T-helper 22 cell (primary cell): ENCODE data around the gene FTO.
"Not testable (repeated sequence)": the region's sequence is repeated elsewhere in the genome, so short reads cannot be mapped to it uniquely, and the experiment has no call there.

Experiments
- DNase-seq: peaks from one replicate; pipeline ENCODE4 v3.0.0-alpha.2; 2020; ENCODE audit warnings: low read depth

Gene FTO

DNA sequence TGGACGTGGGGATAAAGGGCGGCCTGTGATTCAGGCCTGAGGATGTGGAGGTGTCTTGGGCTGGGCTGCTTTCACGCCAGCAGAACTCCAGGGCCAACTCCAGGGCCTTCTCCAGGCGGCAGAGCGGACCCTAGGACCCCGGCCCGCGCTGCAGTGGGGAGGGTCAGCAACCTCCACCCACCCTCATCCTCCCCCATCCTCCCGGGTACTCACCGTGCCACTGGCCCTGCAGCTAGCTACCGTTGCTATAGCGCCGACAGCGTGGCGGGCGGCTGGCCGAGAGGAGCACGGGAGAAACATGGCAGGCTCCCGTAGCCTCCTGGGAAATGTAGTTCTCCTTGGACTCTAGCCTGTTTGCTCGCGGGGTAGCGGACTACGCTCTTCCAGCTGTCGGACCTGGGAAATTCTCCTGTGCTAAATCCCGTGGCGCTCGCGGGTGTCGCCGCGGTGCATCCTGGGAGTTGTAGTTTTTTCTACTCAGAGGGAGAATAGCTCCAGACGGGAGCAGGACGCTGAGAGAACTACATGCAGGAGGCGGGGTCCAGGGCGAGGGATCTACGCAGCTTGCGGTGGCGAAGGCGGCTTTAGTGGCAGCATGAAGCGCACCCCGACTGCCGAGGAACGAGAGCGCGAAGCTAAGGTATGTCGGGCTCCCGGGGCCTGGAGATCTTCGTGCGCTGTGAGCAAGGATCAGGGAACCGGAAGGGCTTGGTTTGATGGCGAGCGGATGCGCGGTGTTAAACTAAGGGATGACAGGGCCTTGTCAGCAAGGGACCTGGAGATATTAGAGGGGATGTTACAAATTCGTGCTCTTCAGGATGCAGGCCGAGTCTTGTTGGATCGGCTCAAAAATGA, at the start of gene FTO, which contains the start of gene RPGRIP1L:
Gene FTO, plus strand, starts transcription at position 567 of the 855 bp plus-strand sequence.
Gene RPGRIP1L, minus strand, starts transcription at position 270 of the 855 bp plus-strand sequence. CDS start 3,136 bp downstream, outside the sequence.
- peak; percentile 95 for DNase-seq

DNA sequence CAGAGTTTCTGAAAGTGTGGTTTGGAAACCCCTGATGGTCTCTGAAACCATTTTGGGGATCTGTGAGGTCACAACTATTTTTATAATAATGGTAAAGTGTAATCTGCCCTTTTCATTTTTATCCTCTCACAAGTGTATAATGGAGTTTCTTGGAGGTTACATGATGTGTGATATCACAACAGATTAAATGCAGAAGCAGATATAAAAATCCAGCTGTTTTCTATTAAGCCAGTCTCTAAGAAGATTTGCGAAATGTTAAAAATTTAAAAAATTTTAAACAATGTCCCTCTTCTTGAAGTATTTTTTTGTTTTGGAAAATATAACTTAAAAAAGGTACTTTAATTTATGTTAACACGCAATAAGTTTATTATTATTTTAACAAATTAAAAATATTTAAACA, 49.0 kb upstream of the FTO start:
- DNase-seq = no peak

DNA sequence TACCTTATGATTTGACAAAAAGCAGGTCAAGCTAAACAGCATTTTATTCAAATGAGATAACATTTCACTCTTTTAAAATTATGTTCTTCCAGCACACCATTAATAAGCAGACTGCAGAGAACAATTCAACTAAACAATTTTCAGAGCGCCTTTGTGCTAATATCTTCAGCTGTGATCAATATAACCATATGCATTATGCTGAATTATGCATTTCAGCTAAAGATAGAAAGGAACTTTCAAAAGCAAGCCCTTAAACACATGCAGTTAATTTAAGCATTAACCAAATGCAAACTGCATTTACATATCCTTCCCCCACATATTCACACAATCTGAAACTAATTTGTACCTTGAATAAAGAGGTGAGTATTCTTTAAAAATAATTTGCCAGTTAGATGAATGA, 41.9 kb upstream of the FTO start:
- no peak for DNase-seq

DNA sequence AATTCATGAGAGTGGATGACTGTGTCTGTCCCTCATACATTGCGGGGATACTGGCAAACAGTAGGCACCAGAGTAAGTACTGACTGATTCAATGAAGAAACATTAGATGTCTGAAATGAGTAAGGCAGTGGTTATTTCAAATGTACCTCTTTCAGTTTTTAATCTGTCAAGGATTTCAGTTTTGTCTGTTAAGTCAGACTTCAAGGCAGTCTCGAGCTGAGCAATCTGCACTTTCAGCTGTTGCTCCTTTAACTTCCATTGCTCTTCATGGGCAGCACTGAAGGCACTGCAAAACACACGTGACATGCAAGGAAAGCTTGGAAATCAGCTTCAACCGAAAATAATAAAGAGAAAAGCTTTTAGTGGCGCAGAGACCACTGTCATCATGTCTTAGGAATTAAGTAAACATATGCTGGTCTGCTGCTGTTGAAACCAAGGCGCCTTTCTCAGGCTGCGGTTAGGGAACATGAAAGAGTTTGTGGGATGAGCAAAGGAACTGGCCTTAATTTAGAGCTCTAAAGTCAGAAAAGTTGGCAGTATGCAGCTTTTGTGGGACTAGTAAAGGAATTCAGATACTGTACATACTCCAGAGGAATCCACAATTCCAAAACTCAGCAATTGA, 39.1 kb upstream of the FTO start:
- no peak for DNase-seq

DNA sequence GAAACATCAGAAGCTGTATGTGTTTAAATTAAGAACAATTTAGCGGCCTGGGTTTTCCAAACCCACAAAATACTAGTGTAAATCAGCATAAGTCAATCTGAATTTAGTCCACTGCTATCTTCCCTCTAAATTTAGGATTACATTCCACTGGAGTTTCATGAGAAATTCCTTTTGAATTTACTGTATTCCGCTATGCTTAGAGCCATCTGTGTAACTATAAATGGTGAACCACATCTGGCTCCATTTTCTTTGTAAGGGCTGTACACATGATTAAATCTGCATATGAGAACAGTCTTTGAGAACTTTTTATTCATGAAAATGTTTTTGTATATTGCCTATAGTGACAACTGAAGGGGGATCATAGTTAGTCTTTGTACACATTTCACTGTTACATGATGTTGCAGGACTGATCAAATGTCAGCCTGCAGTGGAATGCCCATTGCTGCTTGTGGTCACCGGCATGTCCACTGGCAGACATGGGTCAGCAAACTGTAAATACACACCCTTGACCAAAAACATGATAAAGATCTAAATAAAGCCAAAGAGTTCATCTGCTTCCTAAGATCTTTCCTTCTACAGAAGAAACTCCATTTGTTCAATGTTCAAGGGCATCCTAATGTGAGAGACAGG, 37.1 kb upstream of the FTO start:
- DNase-seq = no peak

DNA sequence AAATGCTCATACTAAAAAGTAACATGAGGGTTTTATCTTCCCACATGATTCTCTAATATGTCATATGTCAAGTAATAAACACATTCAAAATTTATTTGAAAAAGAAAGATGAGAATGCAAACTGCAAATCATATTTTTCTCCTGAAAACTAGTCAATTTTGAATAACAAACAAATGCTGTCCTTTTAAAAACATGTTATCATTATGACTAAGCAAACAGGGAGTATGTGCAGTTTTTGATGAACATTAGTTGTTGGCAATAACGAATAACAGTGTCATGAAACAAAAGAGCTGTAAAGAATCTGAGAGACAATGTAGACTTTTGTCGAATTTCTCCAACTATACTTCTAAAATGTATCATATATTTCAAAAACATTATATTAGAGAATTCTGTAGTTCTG, 35.1 kb upstream of the FTO start:
- no peak for DNase-seq

DNA sequence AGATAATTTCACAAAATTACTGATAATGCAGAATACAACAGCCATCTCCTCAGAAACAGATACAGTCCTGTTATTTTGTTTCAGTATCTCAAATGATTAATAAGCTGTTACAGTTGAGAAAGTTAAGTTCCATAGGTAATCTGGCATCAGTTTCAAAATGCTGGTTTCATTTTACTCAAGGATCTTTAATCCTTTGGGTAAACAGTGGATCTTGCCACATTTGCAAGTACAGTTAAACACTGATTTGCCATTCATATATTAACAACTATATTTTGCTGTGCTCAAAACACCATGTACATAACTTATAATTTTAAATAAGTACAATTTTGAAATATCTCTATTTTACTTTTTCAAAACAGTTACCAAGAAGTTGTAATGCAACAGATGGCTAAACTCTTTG, 31.5 kb upstream of the FTO start:
- DNase-seq = no peak

DNA sequence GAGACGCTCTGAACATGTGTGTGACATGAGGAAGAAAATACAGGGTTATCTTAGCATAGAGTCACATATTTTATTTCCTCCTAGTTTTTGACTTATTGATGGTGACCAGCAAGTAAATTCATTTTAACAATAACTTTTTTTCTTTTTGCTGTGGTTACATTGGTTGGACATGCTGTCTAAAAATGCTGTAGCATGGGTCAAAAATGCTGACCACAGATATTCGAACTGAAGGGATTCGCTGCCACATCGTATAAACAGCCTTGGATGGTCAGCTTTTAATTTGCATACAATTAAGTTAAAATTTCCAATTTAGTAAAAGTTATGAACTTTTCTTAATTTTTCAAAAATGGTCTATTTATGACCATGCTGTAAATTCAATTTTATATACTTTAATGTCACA, 30.8 kb upstream of the FTO start:
- no peak for DNase-seq

DNA sequence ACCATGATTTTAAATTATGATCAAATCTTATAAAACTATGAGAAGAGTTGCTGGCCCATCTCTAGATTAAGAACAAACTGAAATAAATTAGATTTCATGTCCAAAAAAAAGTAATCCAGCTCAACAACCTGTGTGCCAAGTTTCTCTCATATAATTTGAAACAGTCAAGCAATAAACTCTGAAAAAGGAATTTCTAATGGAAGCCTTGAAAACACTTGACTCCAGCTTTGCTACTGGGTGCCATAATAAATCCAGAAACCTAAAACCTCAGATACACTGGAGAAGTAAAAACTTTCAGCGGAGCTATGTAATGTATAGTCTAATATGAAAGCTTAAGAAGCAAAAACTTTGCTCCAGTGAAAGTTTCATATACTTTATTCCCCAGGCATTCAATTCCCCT, 25.8 kb upstream of the FTO start:
- no peak for DNase-seq

DNA sequence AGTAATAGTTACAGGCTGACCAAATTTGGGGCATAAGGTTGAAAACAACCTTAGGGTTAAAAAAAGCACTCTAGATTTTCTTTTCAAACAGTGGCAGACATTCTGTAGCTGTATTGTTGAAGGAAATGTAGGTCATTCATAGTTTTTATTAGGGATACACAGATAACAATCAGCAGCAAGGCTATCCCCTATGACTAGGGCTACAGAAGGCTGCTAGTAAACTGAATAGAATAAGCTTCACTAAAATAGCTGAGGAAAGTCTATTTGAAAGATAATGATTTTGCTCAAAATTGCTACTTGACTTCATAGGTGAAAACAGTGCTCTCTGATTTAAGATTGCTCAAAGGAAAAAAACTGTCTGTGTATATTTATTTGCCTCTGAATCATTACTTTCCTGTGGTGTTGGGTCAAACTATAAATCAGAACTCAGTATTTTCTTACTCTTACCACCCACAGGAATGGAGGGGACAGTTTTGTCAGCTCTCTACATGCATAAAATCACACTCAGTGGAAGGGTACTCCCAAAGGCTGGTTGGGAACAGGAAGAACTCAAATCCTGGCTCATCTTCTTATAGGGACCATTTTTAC, 25.1 kb upstream of the FTO start:
- no peak for DNase-seq

DNA sequence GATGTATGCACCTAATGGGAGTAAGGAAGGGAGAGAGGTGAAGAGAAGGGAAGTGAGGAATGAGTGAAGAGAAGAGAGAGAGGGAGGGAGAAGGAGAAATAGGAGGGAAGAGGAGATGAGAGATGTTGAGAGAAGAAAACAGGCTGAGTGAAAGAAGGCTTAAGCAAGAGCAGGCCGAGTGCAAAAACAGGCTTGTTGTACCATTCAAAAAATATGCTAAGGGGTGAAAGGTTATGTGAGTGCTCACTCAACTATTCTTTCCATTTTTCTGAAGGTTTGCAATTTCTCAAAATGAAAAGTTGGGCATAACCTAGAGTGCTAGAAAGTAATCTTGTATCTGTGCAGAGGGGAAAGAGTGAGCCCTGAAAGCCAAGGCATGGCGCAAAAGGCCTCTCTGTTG, 23.2 kb upstream of the FTO start:
- no peak for DNase-seq

DNA sequence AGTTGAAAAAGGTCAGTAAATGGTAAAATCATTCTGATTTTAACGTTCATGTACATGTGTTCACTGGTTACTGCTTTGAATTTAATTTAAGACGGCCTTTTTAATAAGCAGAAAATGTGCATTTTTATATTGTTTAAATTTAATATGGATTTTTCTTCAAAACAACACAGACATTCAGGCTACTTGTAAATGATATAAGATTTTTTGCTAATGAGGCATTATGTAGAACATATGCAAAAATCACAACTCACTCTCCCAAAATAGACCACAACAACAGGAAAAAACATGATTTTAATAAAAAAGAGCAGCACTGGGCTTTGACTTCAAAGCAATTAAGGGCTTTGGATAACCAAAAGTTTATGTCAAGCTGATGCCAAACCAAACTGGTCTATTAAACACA, 22.6 kb upstream of the FTO start:
- no peak for DNase-seq

DNA sequence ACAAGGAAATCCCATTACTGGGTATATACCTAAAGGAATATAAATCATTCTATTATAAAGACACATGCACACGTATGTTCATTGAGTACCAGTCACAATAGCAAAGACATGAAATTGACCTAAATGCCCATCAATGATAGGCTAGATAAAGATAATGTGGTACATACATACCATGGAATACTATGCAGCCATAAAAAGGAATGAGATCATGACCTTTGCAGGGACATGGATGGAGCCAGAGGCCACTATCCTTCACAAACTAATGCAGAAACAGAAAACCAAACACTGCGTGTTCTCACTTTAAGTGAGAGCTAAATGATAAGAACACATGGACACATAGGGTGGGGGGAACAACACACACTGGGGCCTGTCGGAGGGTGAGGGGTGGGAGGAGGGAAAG, 18.6 kb upstream of the FTO start:
- DNase-seq = not testable (repeated sequence)

DNA sequence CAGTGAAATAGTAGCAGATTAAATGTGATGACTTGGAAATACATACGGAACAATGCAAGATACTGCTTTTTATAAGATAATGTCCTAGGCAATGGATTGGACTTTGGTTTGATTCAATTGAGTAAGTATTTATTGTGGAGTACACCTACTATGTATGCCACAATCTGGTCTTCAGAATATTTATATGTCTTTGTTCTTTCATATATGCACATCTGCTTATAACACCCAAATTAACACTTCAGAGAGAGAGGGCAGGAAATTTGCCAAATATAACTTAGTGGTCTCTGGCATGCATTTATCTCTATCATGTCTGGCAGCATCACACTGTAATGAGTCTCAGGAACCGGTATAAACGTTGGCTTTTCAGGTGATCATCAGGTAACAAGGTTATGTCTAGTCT, 17.2 kb upstream of the FTO start:
- DNase-seq = no peak

DNA sequence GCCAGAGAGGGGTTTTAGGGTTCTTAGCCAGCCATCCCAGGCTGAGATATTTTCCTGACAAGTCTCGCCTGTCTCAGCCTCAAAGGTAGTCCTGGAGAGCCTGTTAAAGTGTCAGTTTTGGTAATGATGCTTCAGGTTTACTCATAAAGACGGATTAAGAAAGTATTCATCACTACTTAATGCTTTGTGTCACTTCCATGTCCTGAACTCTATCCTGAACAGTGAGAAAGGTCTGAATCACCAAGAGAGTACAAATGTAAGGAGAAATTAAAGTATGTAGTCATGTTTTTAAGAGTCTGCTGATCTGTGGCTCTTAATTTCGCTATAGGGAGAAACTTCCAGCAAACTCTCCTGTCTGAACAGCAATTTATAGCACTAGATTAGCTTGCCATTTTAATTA, 14.3 kb upstream of the FTO start:
- DNase-seq = no peak

DNA sequence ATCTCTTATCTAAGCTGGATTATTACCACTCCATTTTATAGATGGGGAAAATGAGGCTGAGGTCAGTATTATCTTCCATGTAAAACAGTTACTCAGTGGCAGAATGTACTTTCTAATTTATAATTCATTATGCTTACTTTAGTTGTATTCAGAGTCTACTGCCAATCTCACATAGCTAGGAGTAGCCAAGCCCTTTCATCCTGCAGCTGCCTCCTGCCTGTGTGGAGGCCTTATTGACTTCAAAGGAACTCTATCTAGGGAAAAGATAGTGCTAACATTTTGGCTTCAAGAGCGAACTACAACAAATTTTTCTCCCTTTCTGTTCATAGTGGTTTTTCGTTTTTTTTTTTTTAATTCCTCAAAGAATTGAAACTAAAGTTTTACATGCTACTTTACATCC, 13.2 kb upstream of the FTO start:
- DNase-seq = no peak

DNA sequence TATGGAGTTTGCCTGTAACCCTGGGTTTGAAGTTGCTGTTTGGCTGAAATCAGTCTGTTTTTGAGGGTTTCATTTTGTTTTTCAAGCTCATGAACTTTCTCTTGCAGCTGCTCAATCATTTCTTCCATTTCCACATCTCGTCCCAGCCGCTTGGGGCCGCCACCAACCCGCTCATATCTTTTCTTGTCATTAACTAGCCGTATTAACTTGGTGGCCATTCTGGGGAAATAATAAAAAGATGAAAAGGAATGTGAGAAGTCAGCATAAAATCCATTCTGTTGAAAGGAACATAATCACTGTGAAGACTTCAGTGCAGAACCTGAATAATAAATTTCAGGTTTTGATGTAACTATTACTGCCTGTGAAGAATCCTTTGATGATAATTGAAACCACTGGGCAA, 11.8 kb upstream of the FTO start:
- no peak for DNase-seq

DNA sequence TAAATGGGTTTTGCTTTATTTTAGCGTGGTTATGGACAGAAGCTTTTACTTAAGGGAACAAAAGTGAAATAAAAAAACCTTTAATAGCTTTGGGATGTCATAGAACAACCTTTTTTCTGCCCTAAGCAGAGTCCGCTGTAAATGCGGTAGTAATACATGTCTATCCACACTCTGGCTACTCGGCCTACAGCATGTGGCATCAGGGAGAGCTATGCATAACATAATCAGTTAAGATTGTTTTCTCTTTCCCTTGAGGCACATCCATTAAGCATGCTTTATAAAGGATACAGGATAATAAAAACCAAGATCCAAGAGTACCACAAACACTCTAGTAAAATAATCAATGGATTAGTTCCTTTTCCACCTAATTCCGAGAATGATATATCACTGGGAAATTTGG, 10.6 kb upstream of the FTO start:
- no peak for DNase-seq

DNA sequence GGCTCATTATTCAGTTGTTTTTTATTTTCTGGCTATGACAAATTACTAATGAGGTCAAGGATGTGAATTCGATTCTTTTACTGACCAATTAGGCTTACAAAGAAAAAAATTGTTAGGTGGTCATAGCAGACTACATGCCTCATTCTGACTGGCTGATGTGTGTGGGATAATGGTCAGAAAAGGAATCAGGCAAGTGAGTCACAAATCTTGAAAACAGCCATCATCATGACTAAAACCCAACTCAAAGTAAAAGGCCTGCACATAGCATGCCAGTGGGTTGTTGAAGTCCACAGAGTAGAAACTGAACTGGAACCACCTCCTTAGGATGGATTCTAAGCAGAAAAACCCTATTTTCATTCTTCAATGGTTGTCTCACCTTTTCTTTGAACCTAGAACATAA, 8.9 kb upstream of the FTO start:
- no peak for DNase-seq

DNA sequence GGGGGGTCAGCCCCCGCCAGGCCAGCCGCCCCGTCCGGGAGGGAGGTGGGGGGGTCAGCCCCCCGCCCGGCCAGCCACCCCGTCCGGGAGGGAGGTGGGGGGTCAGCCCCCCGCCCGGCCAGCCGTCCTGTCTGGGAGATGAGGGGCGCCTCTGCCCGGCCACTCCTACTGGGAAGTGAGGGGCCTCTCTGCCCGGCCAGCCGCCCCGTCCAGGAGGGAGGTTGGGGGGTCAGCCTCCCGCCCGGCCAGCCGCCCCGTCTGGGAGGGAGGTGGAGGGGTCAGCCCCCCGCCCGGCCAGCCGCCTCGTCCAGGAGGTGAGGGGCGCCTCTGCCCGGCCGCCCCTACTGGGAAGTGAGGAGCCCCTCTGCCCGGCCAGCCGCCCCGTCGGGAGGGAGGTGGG, 5.7 kb upstream of the FTO start:
- DNase-seq = not testable (repeated sequence)

DNA sequence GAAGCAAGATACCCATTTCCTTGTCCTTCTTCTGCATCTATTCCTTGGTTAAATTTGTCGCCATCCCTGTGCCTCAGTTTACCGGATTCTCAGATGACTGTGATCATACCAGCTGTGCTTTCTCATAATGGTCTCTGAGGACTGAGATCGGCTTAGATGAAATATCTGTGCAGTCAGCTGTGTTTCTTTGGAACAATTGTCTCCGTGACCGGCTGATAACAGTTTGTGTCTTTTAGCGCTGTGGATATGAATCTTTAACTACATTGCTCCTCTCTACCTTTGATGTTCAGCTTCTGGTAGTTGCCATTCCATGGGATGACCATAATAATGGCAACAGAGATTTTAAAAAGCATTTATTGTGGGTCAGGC, 473 bp downstream of the FTO start:
- DNase-seq = no peak

DNA sequence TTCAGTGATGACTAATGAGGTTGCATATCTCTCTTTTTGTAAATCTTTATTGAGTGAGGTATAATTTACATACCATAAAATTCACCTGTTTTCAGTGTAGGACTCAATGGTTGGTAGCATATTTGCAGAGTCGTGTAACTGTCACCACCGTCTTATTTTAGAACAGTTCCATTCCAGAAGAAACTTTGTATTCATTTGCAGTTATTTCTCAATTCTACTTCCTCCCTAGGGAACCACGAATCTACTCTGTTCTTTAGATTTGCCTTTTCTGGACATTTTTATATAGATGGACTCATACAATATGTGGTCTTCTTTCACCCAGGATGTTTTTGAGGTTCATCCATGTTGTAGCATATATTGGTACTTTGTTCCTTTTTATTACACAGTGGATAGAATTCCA, 3.7 kb downstream of the FTO start:
- no peak for DNase-seq

DNA sequence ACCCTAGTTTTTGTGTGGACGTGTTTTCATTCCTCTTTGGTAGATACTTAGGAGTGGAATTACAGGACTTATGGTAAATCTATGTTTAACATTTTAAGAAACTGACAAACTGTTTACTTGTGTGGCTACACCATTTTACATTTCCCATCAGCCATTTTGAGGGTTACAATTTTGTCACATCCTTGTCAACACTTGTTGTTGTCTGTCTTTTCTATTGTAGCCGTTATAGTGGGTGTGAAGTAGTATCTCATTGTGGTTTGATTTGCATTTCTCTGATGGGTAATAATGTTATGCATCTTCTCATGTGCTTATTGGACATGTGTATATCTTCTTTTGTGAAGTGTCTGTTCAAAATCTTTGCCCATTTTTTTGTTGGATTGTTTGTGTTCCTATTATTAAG, 4.5 kb downstream of the FTO start:
- no peak for DNase-seq
